ENCODE data around the gene ZCCHC7.

GRCh38 chr9:37287317-37287716, 166.9 kb downstream of the ZCCHC7 start:
- TF ChIP-seq CTCF (IDR thresholded peaks at IDR 0.05; ENCODE audit: insufficient read depth, low read length) (no peak), REST (IDR thresholded peaks at IDR 0.05; ENCODE audit: insufficient replicate concordance, low read depth) (no peak), POLR2AphosphoS5 (IDR thresholded peaks at IDR 0.05; ENCODE audit: low read depth) (no peak)

All from HL-60 (cell line).